ENCODE results near the gene NSRP1. TPM values are rescaled to one million over a fixed set of nuclear protein-coding genes. Genes with fewer than 3 reads are reported as not detected.
"Not testable (repeated sequence)": the region's sequence is repeated elsewhere in the genome, so short reads cannot be mapped to it uniquely, and the experiment has no call there.

The NSRP1 gene
- total RNA-seq, 2 donors from 2014 or later: 20.9 TPM

- intact Hi-C loops (cut with DNase I): no loop called here
- no peaks in the 10 kb centered on the region for H3K36me3 ChIP-seq
- DNase-seq: no peak
- no peaks in the 10 kb centered on the region for H3K9me3 ChIP-seq
- TF ChIP-seq CTCF (IDR thresholded peaks at IDR 0.05): no peak
- H3K4me3 ChIP-seq: no peak overlapping the region
- no peaks in the 10 kb centered on the region for H3K4me1 ChIP-seq
- no peak overlapping the region for H3K9ac ChIP-seq (ENCODE audit: low read depth in 2 of 2, low read length in 2 of 2)
- H3K27ac ChIP-seq: no peak overlapping the region
- no peaks in the 10 kb centered on the region for H3K27me3 ChIP-seq
These were observed 79.9 kb downstream of the NSRP1 start for GRCh38 chr17:30196504-30196903.

- H3K4me1 ChIP-seq: no peaks in the 10 kb centered on the region
- no peaks in the 10 kb centered on the region for H3K36me3 ChIP-seq
- no peak for TF ChIP-seq CTCF (IDR thresholded peaks at IDR 0.05)
- H3K27ac ChIP-seq: no peak overlapping the region
- H3K9me3 ChIP-seq: no peaks in the 10 kb centered on the region
- no peak for DNase-seq
- intact Hi-C loops (cut with DNase I): no loop called here
- H3K9ac ChIP-seq (ENCODE audit: low read depth in 2 of 2, low read length in 2 of 2): no peak overlapping the region
- no peaks in the 10 kb centered on the region for H3K27me3 ChIP-seq
- H3K4me3 ChIP-seq: no peak overlapping the region
These were observed 80.8 kb downstream of the NSRP1 start for GRCh38 chr17:30197416-30197815.

- Histone ChIP-seq H3K9ac (ENCODE audit: low read depth in 2 of 2, low read length in 2 of 2) (no peak overlapping the region), H3K27me3 (no peaks in the 10 kb centered on the region), H3K9me3 (no peaks in the 10 kb centered on the region), H3K27ac (no peak overlapping the region), H3K36me3 (no peaks in the 10 kb centered on the region), H3K4me3 (no peak overlapping the region), H3K4me1 (no peaks in the 10 kb centered on the region)
- intact Hi-C loops (cut with DNase I): no loop called here
- DNase-seq: no peak
- TF ChIP-seq CTCF (IDR thresholded peaks at IDR 0.05): no peak
These were observed 83.0 kb downstream of the NSRP1 start for GRCh38 chr17:30199600-30199999.

- Histone ChIP-seq H3K4me1 (no peaks in the 10 kb centered on the region), H3K4me3 (no peak overlapping the region), H3K36me3 (no peaks in the 10 kb centered on the region), H3K9ac (ENCODE audit: low read depth in 2 of 2, low read length in 2 of 2) (no peak overlapping the region), H3K27ac (no peak overlapping the region), H3K9me3 (no peaks in the 10 kb centered on the region), H3K27me3 (no peaks in the 10 kb centered on the region)
- TF ChIP-seq CTCF (IDR thresholded peaks at IDR 0.05): no peak
- intact Hi-C loops (cut with DNase I): no loop called here
- DNase-seq: no peak
These were observed 83.5 kb downstream of the NSRP1 start for GRCh38 chr17:30200106-30200505.

GRCh38 chr17:30200656-30201055 lies 84.0 kb downstream of the NSRP1 start:
- H3K27me3 ChIP-seq; H3K9ac ChIP-seq (ENCODE audit: low read depth in 2 of 2, low read length in 2 of 2); DNase-seq; H3K4me3 ChIP-seq; H3K4me1 ChIP-seq; H3K27ac ChIP-seq; intact Hi-C loops (cut with DNase I); H3K36me3 ChIP-seq; H3K9me3 ChIP-seq: not testable (repeated sequence)

GRCh38 chr17:30203471-30203981 lies 86.9 kb downstream of the NSRP1 start:
- no peaks in the 10 kb centered on the region for H3K9me3 ChIP-seq
- no peak for DNase-seq
- H3K36me3 ChIP-seq: no peaks in the 10 kb centered on the region
- intact Hi-C loops (cut with DNase I): no loop called here
- H3K9ac ChIP-seq (ENCODE audit: low read depth in 2 of 2, low read length in 2 of 2): no peak overlapping the region
- no peaks in the 10 kb centered on the region for H3K27me3 ChIP-seq
- H3K4me3 ChIP-seq: no peak overlapping the region
- H3K27ac ChIP-seq: no peak overlapping the region
- TF ChIP-seq CTCF (IDR thresholded peaks at IDR 0.05): no peak
- H3K4me1 ChIP-seq: no peaks in the 10 kb centered on the region
